HG02973 (cell line): Measurements from ENCODE around the gene FARP2.
"Not testable (repeated sequence)": the region's sequence is repeated elsewhere in the genome, so short reads cannot be mapped to it uniquely, and the experiment has no call there.

Experiments used
- ATAC-seq: cut with Tn5 transposase; IDR thresholded peaks from one replicate; pipeline ENCODE4 v1.9.1; 2021; ENCODE audit warnings: moderate library complexity; ENCODE audit not compliant: unreplicated experiment

Gene FARP2

GRCh38 chr2:241501551-241501950, 145.5 kb downstream of the FARP2 start:
- ATAC-seq, result no peak

DNA sequence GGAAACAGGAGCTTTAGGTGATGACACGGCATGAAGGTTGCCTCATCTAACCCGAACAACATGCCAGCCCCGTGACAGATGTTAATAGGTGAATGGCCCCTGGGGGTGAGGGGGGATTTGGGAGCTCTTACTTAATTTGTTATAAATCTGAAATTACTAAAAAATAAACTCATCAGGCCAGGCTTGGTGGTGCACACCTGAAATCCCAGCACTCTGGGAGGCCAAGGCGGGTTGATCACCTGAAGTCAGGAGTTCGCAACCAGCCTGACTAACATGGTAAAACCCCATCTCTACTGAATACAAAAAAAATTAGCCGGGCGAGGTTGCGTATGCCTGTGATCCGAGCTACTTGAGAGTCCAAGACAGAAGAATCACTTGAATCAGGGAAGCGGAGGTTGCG, 146.2 kb downstream of the FARP2 start:
- no peak for ATAC-seq

- ATAC-seq, result no peak
Observed at GRCh38 chr2:241503776-241504392, 147.8 kb downstream of the FARP2 start.

DNA sequence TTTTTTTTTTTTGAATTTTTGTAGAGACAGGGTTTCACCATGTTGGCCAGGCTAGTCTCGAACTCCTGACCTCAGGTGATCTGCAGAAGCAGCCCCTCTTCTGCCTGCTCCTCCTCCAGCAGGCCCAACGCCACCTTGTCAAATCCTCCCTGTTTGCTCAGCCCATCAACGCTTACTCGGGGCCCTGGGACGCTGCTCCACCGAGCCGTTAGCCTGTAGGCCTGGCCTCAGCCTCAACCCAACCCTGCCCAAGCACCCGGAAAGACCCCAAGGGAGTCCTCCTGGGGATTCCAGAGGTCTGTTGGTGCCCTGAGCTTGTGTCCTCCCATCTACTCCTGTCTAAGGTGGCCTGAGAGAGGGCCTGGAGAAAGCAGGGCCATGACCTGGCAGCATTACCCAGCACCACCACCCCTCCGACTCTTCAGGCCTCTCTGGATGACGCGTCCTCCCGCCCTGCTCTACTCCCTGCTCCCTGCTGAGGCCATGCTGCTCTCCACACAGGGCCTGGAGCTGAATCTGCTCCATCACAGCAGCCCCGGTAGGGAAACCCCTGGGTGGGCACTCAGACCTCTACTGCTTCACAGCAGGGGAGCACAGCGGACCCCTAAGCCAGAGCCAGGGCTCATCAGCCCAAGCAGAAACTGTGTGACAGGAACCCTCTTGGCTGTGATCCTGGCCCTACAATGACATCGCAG, 149.1 kb downstream of the FARP2 start:
- no peak for ATAC-seq

DNA sequence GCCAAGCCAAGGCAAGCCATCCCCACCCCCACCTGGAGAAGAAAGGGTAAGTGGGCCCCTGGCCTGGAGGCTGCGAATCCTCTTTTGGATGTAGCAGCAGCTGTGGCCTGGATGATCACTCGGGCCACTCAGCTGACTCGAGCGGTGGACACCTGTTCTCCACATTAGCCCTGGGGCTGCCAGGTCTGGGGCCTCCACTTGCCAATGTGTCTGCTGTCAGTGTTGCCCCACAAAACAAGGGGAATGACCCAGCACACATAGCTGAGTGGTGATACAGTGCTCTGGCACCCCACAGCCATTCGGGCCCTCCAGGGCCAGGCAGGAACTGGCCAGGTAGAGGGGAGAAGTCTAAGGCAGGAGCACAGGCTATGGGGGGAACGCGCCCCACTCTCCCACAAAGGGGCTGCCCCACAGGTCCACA, 149.7 kb downstream of the FARP2 start:
- ATAC-seq, result no peak

DNA sequence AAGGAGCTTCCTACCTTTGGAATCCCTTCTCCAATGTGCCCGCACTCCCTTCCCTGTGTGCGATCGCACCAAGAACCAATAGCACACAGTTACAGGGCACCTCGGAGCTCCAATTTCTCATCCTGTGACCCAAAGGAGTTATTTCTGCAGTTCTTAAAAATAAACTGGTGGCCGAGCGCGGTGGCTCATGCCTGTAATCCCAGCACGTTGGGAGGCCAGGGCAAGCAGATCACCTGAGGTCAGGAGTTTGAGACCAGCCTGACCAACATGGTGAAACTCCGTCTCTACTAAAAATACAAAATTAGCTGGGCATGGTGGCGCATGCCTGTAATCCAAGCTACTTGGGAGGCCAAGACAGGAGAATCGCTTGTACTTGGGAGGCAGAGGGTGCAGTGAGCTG, 150.2 kb downstream of the FARP2 start:
- not testable (repeated sequence) for ATAC-seq

GRCh38 chr2:241506793-241507429, 150.8 kb downstream of the FARP2 start:
- no peak for ATAC-seq

- peak; percentile 23 for ATAC-seq
Observed at GRCh38 chr2:241507430-241508239, 151.6 kb downstream of the FARP2 start.

- peak; percentile 88 for ATAC-seq
Observed at GRCh38 chr2:241508240-241509154, 152.4 kb downstream of the FARP2 start, which contains the start of gene STK25. STK25 (minus strand) TSS chr2:241508584; CDS start chr2:241508035, 549 bp downstream.

GRCh38 chr2:241509155-241509784, 153.2 kb downstream of the FARP2 start:
- no peak for ATAC-seq

GRCh38 chr2:241511091-241511741, 155.1 kb downstream of the FARP2 start:
- ATAC-seq, result no peak

GRCh38 chr2:241514553-241514952, 158.5 kb downstream of the FARP2 start:
- no peak for ATAC-seq

GRCh38 chr2:241514986-241515737, 159.1 kb downstream of the FARP2 start:
- peak; percentile 60 for ATAC-seq

DNA sequence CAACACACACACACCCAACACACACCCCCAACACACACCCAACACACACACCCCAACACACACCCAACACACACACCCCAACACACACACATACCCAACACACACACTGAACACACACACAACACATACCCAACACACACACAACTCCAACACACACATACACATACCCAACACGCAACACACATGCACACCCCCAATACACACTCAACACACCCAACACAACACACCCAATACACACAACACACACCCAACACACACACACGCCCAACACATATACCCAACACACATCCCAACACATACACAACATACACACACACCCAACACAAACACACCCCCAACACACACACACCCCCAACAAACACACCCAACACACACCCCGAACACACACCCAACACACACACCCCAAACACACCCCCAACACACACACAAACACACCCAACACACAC, 160.5 kb downstream of the FARP2 start:
- no peak for ATAC-seq

GRCh38 chr2:241517297-241517696, 161.2 kb downstream of the FARP2 start:
- ATAC-seq, result no peak

DNA sequence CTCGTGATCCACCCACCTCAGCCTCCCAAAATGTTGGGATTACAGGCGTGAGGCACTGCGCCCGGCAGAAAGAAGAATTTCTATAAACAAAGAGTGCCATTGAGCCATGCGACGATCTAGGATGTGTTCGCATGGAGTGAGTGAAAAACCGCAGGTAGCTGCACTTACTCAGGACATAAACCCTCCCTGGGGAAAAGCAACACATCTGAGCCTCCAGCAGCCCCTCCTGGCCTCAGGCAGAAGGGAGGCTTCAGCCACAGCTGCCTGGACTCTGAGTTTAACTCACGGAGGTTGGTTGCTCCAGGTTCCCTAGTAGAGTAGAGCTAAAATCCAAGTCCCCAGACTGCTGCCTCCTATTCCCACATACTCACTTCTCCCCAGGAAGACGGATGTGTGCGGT, 163.6 kb downstream of the FARP2 start:
- no peak for ATAC-seq

DNA sequence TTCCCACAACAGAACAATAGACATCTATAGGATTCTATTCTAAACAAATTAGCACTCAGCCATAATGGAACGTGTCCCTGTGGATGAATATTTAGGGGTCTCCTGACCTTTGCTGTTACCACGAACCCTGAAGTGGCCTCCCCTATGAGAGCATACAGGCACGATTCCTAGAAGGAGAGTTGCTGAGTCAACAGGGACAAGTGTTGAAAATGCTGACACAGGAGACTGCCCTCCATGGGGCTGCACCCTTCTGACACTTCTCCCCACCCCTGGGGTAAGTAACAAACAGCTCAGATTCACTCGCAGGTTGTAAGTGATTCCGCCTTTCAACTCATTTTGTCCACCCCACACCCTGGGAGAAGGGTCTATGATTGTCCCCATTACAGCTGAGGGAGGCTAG, 166.4 kb downstream of the FARP2 start:
- ATAC-seq, result no peak
